Astrocyte of the hippocampus (primary cell): Measurements from ENCODE around the gene MARK4.

Source experiments
- DNase-seq: peaks from one replicate; pipeline ENCODE4 v3.0.0; 2011; ENCODE audit warnings: low read depth, low spot score

Gene MARK4

DNA sequence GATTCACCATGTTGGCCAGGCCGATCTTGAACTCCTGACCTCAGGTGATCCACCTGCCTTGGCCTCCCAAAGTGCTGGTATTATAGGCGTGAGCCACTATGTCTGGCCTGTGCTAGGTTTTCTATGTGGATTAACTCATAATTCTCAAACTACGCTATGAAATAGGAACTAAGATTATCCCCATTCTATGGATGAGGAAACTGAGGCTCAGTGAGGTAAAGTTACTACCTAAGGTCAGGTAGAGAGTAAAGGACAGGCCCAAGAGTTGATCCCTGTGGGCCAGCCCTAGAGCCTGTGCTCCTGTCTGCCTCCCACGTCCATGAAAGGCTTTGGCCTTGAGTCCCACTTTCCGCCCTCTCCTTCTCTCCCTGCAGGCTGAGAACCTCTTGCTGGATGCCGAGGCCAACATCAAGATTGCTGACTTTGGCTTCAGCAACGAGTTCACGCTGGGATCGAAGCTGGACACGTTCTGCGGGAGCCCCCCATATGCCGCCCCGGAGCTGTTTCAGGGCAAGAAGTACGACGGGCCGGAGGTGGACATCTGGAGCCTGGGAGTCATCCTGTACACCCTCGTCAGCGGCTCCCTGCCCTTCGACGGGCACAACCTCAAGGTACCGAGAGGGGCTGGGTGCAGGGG, 20.1 kb downstream of the MARK4 start:
- no peak for DNase-seq

DNA sequence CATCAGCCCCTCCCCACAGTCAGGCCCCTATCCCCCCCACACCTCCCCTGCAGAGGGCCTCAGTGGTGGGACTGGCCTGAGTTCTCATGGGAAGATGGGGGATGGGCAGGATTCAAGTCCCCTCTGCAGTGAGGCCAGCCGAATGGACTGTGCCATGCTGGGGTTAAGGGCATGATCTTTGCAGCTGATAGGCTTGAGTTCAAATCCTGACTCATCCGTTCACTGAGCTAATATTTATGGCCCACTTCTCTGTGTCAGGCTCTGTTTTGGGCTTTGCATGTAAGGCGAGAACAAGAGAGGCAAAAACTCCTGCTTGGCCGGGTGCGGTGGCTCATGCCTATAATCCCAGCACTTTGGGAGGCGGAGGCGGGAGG, 20.7 kb downstream of the MARK4 start:
- no peak for DNase-seq

DNA sequence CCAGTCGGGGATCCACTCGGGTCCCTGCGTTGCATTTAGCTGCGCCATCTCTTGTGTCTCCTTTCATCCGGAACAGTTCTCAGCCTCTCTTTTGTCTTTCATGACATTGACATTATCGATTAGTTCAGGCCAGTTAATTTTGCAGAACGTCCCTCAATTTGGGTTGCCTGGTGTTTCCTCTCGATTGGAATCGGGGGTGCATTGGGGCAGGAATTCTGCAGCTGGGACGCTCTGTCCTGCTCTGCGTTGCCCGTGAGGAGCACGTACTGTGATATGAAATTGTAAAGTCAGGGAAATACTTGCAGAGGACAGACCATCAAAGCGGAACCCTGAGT, 22.4 kb downstream of the MARK4 start:
- DNase-seq: no peak

DNA sequence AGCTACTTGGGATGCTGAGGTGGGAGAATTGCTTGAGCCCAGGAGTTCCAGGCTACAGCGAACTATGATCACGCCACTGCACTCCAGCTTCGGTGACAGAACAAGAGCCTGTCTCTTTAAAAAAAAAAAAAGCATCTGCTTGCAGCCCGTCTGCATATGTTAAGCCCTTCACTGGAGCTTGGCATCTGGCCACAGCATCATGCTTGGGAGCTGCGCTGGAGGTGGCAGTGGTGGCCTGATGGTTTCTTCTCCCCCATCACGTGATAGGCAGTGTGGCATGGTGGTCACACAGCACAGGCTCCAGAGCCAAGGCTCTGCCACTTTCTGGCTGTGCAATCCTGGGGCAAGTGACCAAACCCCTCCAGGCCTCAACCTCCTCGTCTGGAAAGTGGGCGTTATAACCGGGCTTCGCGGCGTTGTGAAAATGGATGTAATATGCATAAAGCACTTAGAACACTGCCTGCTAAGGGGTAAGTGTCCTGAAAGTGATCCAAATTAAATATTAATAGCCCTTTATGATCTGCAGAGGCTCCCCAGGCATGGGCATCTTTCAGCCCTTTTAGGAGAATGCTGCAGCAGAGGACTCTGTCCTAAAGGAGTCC, 24.4 kb downstream of the MARK4 start:
- peak; percentile 59 for DNase-seq

DNA sequence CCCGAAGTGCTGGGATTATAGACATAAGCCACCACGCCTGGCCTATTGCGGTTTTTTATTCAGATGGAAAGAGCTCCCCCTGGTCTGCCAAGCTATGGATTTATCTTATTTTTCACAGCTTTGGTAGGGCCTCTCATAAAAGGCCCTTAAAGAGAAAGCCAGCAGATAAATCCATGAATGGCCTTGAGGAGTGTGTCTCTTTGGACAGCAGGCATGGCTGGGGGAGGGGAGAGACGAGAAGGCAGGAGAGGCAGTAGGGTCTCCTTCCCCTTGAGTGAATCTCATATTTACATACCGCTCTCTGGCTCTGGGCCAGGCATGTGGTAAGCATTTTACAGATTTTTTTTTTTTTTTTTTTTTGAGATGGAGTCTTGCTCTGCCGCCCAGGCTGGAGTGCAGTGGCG, 25.2 kb downstream of the MARK4 start:
- peak; percentile 23 for DNase-seq

- no peak for DNase-seq
Observed at GRCh38 chr19:45278087-45278486, 27.0 kb downstream of the MARK4 start.

DNA sequence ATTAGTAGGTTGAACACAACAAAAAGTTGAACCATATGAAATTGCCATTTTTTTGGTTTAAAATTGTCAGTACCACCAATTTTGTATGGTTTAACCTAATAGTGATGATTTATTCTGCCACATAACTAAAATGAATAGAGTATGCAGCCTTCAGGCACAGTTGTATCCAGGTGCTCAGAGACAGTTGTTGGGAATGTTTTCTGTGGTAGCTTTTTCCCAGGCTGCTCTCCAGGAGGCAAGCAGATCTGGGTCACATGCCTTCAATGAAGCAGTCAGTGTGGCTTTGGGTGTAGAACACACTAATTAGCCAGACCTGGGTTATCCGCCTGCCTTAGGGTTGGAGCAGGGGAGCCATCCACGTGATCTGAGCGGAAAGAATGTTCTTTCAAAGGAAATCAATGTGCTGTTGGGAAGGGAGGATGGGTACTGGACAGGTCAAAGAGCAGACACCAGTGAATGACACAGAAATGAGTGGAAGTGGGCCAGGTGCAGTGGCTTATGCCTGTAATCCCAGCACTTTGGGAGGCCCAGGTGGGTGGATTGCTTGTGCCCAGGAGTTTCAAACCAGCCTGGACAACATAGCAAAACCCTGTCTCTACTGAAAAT, 28.6 kb downstream of the MARK4 start:
- no peak for DNase-seq

DNA sequence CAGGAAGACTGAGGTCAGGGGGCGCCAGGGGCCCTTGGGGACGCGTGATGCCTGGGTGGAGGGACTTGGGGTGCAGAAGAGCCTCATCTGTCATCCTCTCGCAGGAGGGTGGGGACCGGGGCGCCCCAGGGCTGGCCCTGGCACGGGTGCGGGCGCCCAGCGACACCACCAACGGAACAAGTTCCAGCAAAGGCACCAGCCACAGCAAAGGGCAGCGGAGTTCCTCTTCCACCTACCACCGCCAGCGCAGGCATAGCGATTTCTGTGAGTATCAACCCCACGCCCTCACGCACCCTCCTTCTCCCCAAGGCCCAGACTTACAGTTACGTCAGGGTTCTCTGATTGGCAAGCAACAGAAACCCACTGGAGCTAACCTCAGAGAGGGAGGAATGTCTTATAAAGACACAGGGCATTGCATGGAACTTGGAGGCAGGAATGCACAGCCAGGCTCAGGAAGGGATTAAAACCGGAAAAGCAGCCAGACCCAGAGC, 29.4 kb downstream of the MARK4 start:
- no peak for DNase-seq

DNA sequence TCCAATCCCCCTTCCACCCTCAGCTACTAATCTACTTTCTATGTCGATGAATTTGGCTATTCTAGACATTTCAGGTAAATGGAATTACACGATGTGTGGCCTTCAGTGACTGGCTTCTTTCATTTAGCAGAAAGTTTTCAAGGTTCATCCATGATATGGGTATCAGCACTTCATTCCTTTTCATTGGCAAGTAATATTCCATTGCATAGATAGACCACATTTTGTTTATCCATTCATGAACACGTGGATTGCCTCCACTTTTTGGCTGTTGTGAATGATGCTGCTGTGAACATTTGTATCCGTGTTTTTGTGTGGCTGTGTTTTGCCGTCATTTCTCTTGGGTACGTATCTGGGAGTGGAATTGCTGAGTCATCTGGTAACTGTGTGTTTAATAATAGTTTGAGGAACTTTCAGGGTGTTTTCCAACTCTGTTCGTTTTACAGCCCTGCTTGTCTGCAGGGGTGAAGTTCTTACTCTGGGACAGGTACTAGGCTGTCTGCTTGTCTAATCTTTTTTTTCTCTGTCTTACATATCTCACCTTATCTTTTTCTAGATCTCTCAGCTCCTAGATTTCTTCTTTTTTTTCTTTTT, 32.5 kb downstream of the MARK4 start:
- no peak for DNase-seq

- DNase-seq: no peak
Observed at GRCh38 chr19:45290381-45290931, 39.4 kb downstream of the MARK4 start.

DNA sequence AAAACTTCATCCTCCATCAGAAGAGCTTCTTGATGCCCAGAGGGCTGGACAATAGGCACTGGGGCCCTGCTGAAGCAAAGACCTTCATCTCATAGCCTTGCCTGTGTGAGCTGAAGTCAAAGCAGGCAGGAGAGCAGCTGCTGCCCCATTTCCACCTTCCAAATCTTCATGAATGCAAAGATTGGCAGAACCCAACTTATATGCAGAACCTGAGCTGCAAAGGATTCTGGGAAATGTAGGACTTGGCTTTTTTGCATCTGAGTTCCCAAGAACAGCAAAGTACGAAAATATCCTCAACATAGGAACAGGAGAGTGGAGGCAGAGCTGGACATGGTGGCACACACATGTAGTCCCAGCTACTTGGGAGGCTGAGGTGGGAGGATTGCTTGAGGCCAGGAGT, 40.8 kb downstream of the MARK4 start:
- no peak for DNase-seq

GRCh38 chr19:45293682-45294081, 42.6 kb downstream of the MARK4 start:
- DNase-seq: no peak

DNA sequence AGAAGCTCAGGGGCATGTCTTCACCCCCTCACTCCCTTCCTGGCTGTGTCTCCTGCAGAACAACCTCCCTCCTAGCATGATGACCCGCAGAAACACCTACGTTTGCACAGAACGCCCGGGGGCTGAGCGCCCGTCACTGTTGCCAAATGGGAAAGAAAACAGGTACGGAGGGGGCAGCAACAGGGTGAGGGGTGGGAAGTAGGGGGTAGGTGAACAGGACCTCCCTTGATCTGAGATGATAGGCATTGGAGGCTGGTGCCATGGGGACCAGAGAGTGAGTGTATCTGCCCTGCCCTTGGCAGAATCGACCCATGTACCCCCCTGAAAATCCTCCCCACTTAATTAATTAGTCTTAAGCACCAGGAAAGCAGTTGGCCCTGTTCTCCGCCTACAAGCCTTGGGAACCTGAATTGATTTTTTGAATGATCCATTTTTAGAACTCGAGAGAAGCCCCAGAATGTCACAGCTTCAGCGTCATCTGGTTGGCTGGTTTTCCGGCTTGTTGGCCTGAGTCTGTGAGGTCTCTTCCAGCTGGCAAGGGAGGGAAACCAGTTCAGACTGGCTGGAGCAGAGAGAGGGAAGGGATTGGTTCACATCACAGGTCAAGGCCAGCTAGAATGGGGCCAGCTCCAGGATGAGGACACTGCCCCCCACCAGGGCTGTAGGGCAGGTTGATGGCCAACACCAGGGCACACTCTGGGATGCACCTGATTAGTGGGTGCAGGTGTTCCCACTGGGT, 43.4 kb downstream of the MARK4 start:
- DNase-seq: no peak

- no peak for DNase-seq
Observed at GRCh38 chr19:45295873-45296272, 44.8 kb downstream of the MARK4 start.

- DNase-seq: no peak
Observed at GRCh38 chr19:45296355-45296754, 45.3 kb downstream of the MARK4 start.

GRCh38 chr19:45297674-45298073, 46.6 kb downstream of the MARK4 start:
- DNase-seq: no peak

DNA sequence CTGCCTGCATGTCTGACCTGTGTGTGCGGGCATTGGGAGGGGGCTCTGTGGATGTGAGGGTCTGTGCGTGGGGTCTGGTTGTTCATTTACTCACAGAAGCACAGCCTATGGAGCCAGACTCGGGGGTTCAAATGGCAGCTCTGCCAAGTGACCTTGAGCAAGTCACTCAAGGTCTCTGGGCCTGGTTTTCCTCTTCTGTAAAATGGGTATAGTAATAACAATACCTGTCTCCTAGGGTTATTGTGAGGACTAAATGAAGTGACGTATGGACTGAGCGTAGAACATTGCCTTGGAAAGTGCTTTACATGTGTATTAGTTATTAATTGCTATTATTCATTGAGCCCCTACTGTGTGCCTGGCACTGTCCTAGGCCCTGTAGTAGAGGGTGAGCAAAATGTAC, 47.2 kb downstream of the MARK4 start:
- DNase-seq: no peak

DNA sequence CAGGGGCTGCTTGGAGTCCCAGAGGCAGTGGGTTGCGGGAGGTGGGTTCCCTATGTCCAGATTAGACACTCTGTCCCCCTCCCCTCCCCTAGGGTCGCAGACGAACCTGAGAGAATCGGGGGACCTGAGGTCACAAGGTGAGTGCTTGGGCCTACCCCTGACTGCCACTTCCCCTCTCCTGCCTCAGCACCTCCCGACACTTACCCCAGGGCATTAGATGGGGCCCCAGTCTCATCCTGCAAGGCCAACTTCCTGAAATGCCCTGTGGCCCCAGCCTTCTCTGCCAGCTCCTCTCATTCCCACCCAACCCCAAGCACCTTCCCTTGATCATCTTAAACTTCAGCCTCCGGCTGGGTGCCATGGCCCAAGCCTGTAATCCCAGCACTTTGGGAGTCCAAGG, 48.6 kb downstream of the MARK4 start:
- DNase-seq: no peak

DNA sequence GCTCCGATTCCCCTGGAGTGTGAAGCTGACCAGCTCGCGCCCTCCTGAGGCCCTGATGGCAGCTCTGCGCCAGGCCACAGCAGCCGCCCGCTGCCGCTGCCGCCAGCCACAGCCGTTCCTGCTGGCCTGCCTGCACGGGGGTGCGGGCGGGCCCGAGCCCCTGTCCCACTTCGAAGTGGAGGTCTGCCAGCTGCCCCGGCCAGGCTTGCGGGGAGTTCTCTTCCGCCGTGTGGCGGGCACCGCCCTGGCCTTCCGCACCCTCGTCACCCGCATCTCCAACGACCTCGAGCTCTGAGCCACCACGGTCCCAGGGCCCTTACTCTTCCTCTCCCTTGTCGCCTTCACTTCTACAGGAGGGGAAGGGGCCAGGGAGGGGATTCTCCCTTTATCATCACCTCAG, 51.3 kb downstream of the MARK4 start:
- DNase-seq: no peak

DNA sequence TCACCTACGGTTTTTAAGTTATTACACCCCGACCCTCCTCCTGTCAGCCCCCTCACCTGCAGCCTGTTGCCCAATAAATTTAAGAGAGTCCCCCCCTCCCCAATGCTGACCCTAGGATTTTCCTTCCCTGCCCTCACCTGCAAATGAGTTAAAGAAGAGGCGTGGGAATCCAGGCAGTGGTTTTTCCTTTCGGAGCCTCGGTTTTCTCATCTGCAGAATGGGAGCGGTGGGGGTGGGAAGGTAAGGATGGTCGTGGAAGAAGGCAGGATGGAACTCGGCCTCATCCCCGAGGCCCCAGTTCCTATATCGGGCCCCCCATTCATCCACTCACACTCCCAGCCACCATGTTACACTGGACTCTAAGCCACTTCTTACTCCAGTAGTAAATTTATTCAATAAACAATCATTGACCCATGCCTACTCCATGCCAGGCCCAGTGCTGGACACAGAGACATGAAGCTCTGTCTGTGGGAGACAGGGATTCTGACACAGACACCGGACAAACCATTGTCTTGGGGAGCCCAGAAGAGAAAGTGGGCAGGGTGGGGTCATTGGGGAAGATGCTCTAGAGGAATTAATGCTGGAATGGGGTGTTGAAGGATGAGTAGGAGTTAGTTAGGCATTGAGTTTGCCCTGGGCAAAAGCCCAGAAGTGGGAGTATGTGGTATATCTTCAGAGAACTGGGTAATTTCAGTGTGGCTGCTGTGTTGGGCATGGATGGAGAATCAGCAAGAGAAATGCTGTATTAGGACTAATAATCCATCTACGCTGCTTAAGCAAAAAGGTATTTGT, 52.4 kb downstream of the MARK4 start:
- no peak for DNase-seq
